SK-N-SH (cell line): Measurements from ENCODE around the gene CTTN. TPM values are rescaled to one million over a fixed set of nuclear protein-coding genes. Genes with fewer than 3 reads are reported as not detected.

Source experiments
- CTCF ChIA-PET: fragments of 300-600, 350-600 bp; formaldehyde crosslinking; extraction: SDS; loops from one replicate; lab custom pipeline; 2021; lab: Yijun Ruan, JAX
- POLR2A ChIA-PET: fragments of 350-600 bp; sonication (Branson Sonifier 250); formaldehyde crosslinking; extraction: SDS; loops from one replicate; lab custom pipeline; 2020; ENCODE audit warnings: antibody characterized with exemption, inconsistent platforms; lab: Yijun Ruan, JAX
- DNase-seq: peaks from one replicate; pipeline ENCODE4 v3.0.0; 2012
- H2AFZ ChIP-seq: fragments of 200-600 bp; sonication (generic); 2 replicates; pipeline ENCODE4 v1.8.1; 2016; ENCODE audit warnings: antibody characterized with exemption, mild to moderate bottlenecking, low read depth
- H3F3A ChIP-seq: fragments of 200-600 bp; sonication (generic); replicated peaks from 2 replicates; pipeline ENCODE3; 2016; ENCODE audit warnings: antibody characterized with exemption, mild to moderate bottlenecking; ENCODE audit not compliant: insufficient read depth
- H3K27ac ChIP-seq, 2 experiments: fragments of 200-500 bp in 1 of 2; fragments of 200-600 bp in 1 of 2; sonication (Bioruptor generic) in 1 of 2; sonication (generic), shearing (Covaris generic) in 1 of 2; 2 replicates each; pipeline versions ENCODE4 v1.5.1 to v1.6.1; 2014 to 2016; ENCODE audit warnings: low read depth in 2 of 2, inconsistent platforms in 1 of 2, low read length in 1 of 2, mild to moderate bottlenecking in 1 of 2, mixed read lengths in 1 of 2
- H3K27me3 ChIP-seq: fragments of 200-600 bp; sonication (generic), shearing (Covaris generic); 2 replicates; pipeline ENCODE4 v1.6.1; 2016; ENCODE audit warnings: mixed run types; ENCODE audit not compliant: insufficient read depth
- H3K36me3 ChIP-seq, 2 experiments: fragments of 200-500 bp in 1 of 2; fragments of 200-600 bp in 1 of 2; sonication (Bioruptor generic) in 1 of 2; sonication (generic) in 1 of 2; replicated peaks in 1 of 2; 2 replicates each; pipeline versions ENCODE3 to v1.5.1; 2014 to 2016; ENCODE audit warnings: low read length in 1 of 2, mild to moderate bottlenecking in 1 of 2; ENCODE audit not compliant: insufficient read depth in 2 of 2, control insufficient read depth in 1 of 2
- H3K4me1 ChIP-seq, 2 experiments: fragments of 200-500 bp in 1 of 2; fragments of 200-600 bp in 1 of 2; sonication (Bioruptor generic) in 1 of 2; sonication (generic), shearing (Covaris generic) in 1 of 2; 2 replicates each; pipeline versions ENCODE4 v1.5.1 to v1.6.1; 2014 to 2016; ENCODE audit warnings: low read depth in 1 of 2, low read length in 1 of 2, mixed run types in 1 of 2; ENCODE audit not compliant: insufficient read depth in 2 of 2, control insufficient read depth in 1 of 2
- H3K4me2 ChIP-seq: fragments of 200-600 bp; sonication (generic), shearing (Covaris generic); 2 replicates; pipeline ENCODE4 v1.6.1; 2017; ENCODE audit warnings: mixed run types
- H3K4me3 ChIP-seq, 2 experiments: fragments of 200-500 bp in 1 of 2; fragments of 200-600 bp in 1 of 2; sonication (Bioruptor generic) in 1 of 2; sonication (generic), shearing (Covaris generic) in 1 of 2; 2 replicates each; pipeline versions ENCODE4 v1.5.1 to v1.8.1; 2014 to 2016; ENCODE audit warnings: low read depth in 2 of 2, inconsistent platforms in 1 of 2, low read length in 1 of 2, mild to moderate bottlenecking in 1 of 2, mixed read lengths in 1 of 2, moderate library complexity in 1 of 2
- H3K79me2 ChIP-seq: fragments of 200-600 bp; sonication (generic); 2 replicates; pipeline ENCODE4 v1.8.1; 2017; ENCODE audit warnings: mild to moderate bottlenecking; ENCODE audit not compliant: insufficient read depth
- H3K9ac ChIP-seq: fragments of 200-600 bp; sonication (generic); 2 replicates; pipeline ENCODE4 v1.6.1; 2017; ENCODE audit warnings: mixed run types
- H3K9me2 ChIP-seq: fragments of 200-600 bp; sonication (generic); 2 replicates; pipeline ENCODE4 v1.6.1; 2017; ENCODE audit warnings: mixed run types
- H3K9me3 ChIP-seq: fragments of 200-600 bp; sonication (generic); 2 replicates; pipeline ENCODE4 v1.6.1; 2017; ENCODE audit warnings: mixed run types, mild to moderate bottlenecking, moderate library complexity
- H4K20me1 ChIP-seq: fragments of 200-600 bp; sonication (generic); 2 replicates; pipeline ENCODE4 v1.6.1; 2017; ENCODE audit warnings: mild to moderate bottlenecking, mixed run types; ENCODE audit not compliant: insufficient read depth
- FOSL2 ChIP-seq: IDR thresholded peaks from 2 replicates; pipeline ENCODE4 v1.4.0; 2012; ENCODE audit warnings: low read depth, mild to moderate bottlenecking, moderate library complexity, borderline replicate concordance
- GABPA ChIP-seq: IDR thresholded peaks from 2 replicates; pipeline ENCODE4 v1.4.0; 2012; ENCODE audit warnings: low read depth, mild to moderate bottlenecking
- GATA2 ChIP-seq: sonication (generic); formaldehyde crosslinking; IDR thresholded peaks from 2 replicates; pipeline ENCODE4 v1.5.0; 2020; ENCODE audit warnings: mild to moderate bottlenecking, missing genetic modification reagents
- MEF2A ChIP-seq: IDR thresholded peaks from 2 replicates; pipeline ENCODE4 v1.4.0; 2012; ENCODE audit warnings: low read depth, borderline replicate concordance
- MXI1 ChIP-seq: IDR thresholded peaks from 2 replicates; pipeline ENCODE4 v1.6.1; 2012; ENCODE audit warnings: mild to moderate bottlenecking, low read depth, low read length, improper control_type of control experiment
- RAD21 ChIP-seq: IDR thresholded peaks from 2 replicates; pipeline ENCODE4 v1.6.1; 2012; ENCODE audit warnings: mild to moderate bottlenecking, low read length
- RCOR1 ChIP-seq: fragments of 150-350 bp; IDR thresholded peaks from 2 replicates; pipeline ENCODE4 v1.6.1; 2017; ENCODE audit warnings: antibody characterized with exemption, low read length
- RFX5 ChIP-seq: IDR thresholded peaks from 2 replicates; pipeline ENCODE4 v1.6.1; 2012; ENCODE audit warnings: mild to moderate bottlenecking, improper control_type of control experiment, low read length
- SIN3A ChIP-seq: IDR thresholded peaks from 2 replicates; pipeline ENCODE4 v1.6.1; 2012; ENCODE audit warnings: low read depth, mild to moderate bottlenecking, low read length, moderate library complexity, borderline replicate concordance
- TAF1 ChIP-seq: IDR thresholded peaks from 2 replicates; pipeline ENCODE4 v1.6.1; 2012; ENCODE audit warnings: low read depth, mild to moderate bottlenecking, low read length, moderate library complexity, borderline replicate concordance
- YY1 ChIP-seq: IDR thresholded peaks from 2 replicates; pipeline ENCODE4 v1.4.0; 2012; ENCODE audit warnings: low read depth, mild to moderate bottlenecking
- WGBS: methylation state at CpG from one replicate; pipeline ENCODE4 v1.1.6; 2017; ENCODE audit warnings: low lambda C conversion rate; 5-methylcytosine and 5-hydroxymethylcytosine counted together
- polyA plus RNA-seq, 3 experiments: library from polyadenylated mRNA; depleted of rRNA; stranded (reverse); fragments of >200 nt; gene quantifications; 2 replicates each; pipeline ENCODE4 v1.2.3, GENCODE V29; 2012
- TF ChIP-seq, protein P1 (sequence below): IDR thresholded peaks from 2 replicates; pipeline ENCODE4 v1.4.0; 2012; ENCODE audit warnings: low read depth, borderline replicate concordance
- TF ChIP-seq, protein P2 (sequence below): IDR thresholded peaks from 2 replicates; pipeline ENCODE4 v1.4.0; 2012; ENCODE audit warnings: low read depth
- TF ChIP-seq, protein P3 (sequence below): fragments of 200-600 bp; sonication (generic); IDR thresholded peaks from 2 replicates; pipeline ENCODE4 v1.6.1; 2017; ENCODE audit warnings: antibody characterized with exemption, mild to moderate bottlenecking, moderate library complexity
- TF ChIP-seq, protein P4 (sequence below): fragments of 150-350 bp; IDR thresholded peaks from 2 replicates; pipeline ENCODE4 v1.6.1; 2017; ENCODE audit warnings: antibody characterized with exemption, low read length, low read depth, borderline replicate concordance

Gene CTTN
- polyA plus RNA-seq, 1 of the 3 experiments (the other 2 are of a cell fraction), result 243 TPM

DNA sequence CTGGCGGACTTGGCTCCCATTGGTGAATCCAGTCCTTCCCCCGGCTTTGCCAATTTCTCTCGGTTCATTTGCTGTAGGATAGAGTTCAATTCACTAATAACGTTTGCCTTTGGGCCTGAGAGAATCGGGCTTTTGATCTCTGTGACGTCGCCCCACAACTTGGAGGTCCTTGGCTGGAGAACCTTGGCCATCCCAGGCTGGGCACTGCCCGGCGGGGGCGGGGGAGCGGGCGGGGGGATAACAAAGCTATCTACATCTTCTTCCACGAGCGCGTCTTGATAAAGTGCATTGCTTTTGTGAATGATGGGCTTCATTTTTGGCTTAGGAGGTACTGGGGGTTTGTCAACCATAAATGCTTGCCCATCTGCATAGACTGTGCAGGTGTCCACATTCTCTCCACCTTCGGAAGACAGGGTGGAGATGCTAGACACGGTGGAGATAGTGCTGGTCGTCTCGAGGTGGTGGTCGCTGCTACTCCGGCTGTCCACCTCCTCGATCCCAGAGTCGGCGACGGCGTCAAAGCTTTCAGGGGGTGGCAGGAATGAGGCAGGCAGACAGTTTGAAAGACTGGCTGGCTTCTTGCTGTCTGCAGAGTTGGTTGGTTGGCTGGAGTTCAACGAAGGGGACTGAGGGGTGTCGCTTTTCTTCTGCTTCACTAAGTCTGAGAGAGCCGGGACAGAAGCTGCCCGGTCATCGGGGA is 87.1 kb downstream of the CTTN start:
- no peaks in the 10 kb centered on the region for H3K36me3 ChIP-seq
- no peaks in the 10 kb centered on the region for H3K9me2 ChIP-seq
- no peak overlapping the region for H3K4me2 ChIP-seq
- H3K4me3 ChIP-seq, result no peak overlapping the region
- no peaks in the 10 kb centered on the region for H3F3A ChIP-seq
- WGBS, result 76% methylated on average over 31 of the region's 31 CpGs
- H4K20me1 ChIP-seq, result no peaks in the 10 kb centered on the region
- ChIA-PET CTCF (interaction anchor here (0.9 to 1.0 kb wide), 2 partner anchors 15 to 19 kb away, joined by 3 read pairs; no protein-coding TSS in a partner anchor), POLR2A (no interaction called here)
- H2AFZ ChIP-seq, result no peak overlapping the region
- H3K9me3 ChIP-seq, result no peaks in the 10 kb centered on the region
- no peaks in the 10 kb centered on the region for H3K27me3 ChIP-seq
- TF ChIP-seq GABPA (no peak), RCOR1 (no peak), RAD21 (no peak), FOSL2 (no peak)
- TF ChIP-seq, protein P1, sequence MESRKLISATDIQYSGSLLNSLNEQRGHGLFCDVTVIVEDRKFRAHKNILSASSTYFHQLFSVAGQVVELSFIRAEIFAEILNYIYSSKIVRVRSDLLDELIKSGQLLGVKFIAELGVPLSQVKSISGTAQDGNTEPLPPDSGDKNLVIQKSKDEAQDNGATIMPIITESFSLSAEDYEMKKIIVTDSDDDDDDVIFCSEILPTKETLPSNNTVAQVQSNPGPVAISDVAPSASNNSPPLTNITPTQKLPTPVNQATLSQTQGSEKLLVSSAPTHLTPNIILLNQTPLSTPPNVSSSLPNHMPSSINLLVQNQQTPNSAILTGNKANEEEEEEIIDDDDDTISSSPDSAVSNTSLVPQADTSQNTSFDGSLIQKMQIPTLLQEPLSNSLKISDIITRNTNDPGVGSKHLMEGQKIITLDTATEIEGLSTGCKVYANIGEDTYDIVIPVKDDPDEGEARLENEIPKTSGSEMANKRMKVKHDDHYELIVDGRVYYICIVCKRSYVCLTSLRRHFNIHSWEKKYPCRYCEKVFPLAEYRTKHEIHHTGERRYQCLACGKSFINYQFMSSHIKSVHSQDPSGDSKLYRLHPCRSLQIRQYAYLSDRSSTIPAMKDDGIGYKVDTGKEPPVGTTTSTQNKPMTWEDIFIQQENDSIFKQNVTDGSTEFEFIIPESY, result no peak
- TF ChIP-seq, protein P2, sequence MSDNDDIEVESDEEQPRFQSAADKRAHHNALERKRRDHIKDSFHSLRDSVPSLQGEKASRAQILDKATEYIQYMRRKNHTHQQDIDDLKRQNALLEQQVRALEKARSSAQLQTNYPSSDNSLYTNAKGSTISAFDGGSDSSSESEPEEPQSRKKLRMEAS, result no peak
- H3K27ac ChIP-seq, result no peak overlapping the region
- no peak overlapping the region for H3K9ac ChIP-seq
- no peak for DNase-seq
- no peaks in the 10 kb centered on the region for H3K4me1 ChIP-seq
- no peaks in the 10 kb centered on the region for H3K79me2 ChIP-seq

DNA sequence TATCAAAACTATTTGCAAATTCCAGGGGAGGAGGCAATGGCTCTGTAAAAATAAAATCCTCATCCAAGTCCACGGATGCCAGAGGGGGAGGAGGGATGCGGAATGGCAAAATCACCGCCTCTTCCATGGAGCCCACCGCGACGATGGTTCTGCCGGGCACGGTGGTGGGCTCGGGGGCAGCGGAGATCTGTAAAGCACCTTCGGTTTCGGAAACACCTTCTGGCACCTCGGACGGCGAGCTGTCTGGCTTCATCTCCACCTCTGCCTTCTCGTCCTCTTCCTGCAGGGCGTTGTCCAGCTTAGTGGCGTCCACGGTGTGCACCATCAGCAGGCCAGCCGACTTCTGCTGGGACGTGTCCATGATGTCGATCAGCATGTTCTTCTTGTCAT is 87.7 kb downstream of the CTTN start:
- TF ChIP-seq MEF2A (no peak), SIN3A (no peak), YY1 (no peak), RCOR1 (no peak), MXI1 (no peak), GATA2 (no peak), TAF1 (no peak), RFX5 (no peak)
- TF ChIP-seq, protein P3, sequence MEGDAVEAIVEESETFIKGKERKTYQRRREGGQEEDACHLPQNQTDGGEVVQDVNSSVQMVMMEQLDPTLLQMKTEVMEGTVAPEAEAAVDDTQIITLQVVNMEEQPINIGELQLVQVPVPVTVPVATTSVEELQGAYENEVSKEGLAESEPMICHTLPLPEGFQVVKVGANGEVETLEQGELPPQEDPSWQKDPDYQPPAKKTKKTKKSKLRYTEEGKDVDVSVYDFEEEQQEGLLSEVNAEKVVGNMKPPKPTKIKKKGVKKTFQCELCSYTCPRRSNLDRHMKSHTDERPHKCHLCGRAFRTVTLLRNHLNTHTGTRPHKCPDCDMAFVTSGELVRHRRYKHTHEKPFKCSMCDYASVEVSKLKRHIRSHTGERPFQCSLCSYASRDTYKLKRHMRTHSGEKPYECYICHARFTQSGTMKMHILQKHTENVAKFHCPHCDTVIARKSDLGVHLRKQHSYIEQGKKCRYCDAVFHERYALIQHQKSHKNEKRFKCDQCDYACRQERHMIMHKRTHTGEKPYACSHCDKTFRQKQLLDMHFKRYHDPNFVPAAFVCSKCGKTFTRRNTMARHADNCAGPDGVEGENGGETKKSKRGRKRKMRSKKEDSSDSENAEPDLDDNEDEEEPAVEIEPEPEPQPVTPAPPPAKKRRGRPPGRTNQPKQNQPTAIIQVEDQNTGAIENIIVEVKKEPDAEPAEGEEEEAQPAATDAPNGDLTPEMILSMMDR, result no peak
- TF ChIP-seq, protein P1, result no peak
- TF ChIP-seq, protein P4, sequence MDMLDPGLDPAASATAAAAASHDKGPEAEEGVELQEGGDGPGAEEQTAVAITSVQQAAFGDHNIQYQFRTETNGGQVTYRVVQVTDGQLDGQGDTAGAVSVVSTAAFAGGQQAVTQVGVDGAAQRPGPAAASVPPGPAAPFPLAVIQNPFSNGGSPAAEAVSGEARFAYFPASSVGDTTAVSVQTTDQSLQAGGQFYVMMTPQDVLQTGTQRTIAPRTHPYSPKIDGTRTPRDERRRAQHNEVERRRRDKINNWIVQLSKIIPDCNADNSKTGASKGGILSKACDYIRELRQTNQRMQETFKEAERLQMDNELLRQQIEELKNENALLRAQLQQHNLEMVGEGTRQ, result no peak
- Histone ChIP-seq H3K9me2 (no peaks in the 10 kb centered on the region), H4K20me1 (no peaks in the 10 kb centered on the region), H3K9me3 (no peaks in the 10 kb centered on the region), H3K4me1 (no peaks in the 10 kb centered on the region), H3F3A (no peaks in the 10 kb centered on the region), H3K36me3 (no peaks in the 10 kb centered on the region), H2AFZ (no peak overlapping the region), H3K27me3 (no peaks in the 10 kb centered on the region), H3K9ac (no peak overlapping the region), H3K4me2 (no peak overlapping the region), H3K27ac (no peak overlapping the region), H3K79me2 (no peaks in the 10 kb centered on the region), H3K4me3 (no peak overlapping the region)
- WGBS, result 80% methylated on average over 22 of the region's 22 CpGs
- ChIA-PET CTCF (interaction anchor here (0.9 kb wide), 1 partner anchor 19 kb away, joined by 3 read pairs; no protein-coding TSS in a partner anchor), POLR2A (no interaction called here)
- DNase-seq, result no peak
